SU-DHL-6 (cell line): ENCODE results near the gene PEX11A.
"Not testable (repeated sequence)": the region's sequence is repeated elsewhere in the genome, so short reads cannot be mapped to it uniquely, and the experiment has no call there.

Experiments used
- H2AFZ ChIP-seq: fragments of 200-600 bp; sonication (generic); 2 replicates; pipeline ENCODE4 v1.6.1; 2014; ENCODE audit warnings: low read depth, mild to moderate bottlenecking, moderate library complexity, mixed read lengths, antibody characterized with exemption, low read length; ENCODE audit not compliant: severe bottlenecking
- H3F3A ChIP-seq: fragments of 200-600 bp; shearing (Covaris generic); 2 replicates; pipeline ENCODE4 v1.6.0; 2016; ENCODE audit warnings: antibody characterized with exemption, mild to moderate bottlenecking; ENCODE audit not compliant: insufficient read depth
- H3K27ac ChIP-seq: fragments of 200-600 bp; sonication (generic); 2 replicates; pipeline ENCODE4 v1.5.1; 2016; ENCODE audit warnings: low read depth, mild to moderate bottlenecking, low read length, moderate library complexity, mixed read lengths
- H3K27me3 ChIP-seq: fragments of 200-600 bp; sonication (generic), shearing (Covaris generic); 2 replicates; pipeline ENCODE4 v1.6.0; 2014; ENCODE audit warnings: mild to moderate bottlenecking, low read length
- H3K36me3 ChIP-seq: fragments of 200-600 bp; sonication (generic); 2 replicates; pipeline ENCODE4 v1.6.1; 2014; ENCODE audit warnings: mild to moderate bottlenecking, low read length, mixed read lengths
- H3K4me2 ChIP-seq: fragments of 300-600, 200-600 bp; shearing (Covaris generic), sonication (generic); 2 replicates; pipeline ENCODE4 v1.6.0; 2014; ENCODE audit warnings: low read length, low read depth, mild to moderate bottlenecking; ENCODE audit not compliant: poor library complexity, severe bottlenecking
- H3K4me3 ChIP-seq: fragments of 200-600 bp; sonication (generic); 2 replicates; pipeline ENCODE4 v1.5.1; 2014; ENCODE audit warnings: antibody characterized with exemption, low read length, mild to moderate bottlenecking, mixed read lengths; ENCODE audit not compliant: insufficient read depth, poor library complexity, severe bottlenecking
- H3K79me2 ChIP-seq: fragments of 200-600 bp; sonication (generic); 2 replicates; pipeline ENCODE4 v1.6.1; 2014; ENCODE audit warnings: mild to moderate bottlenecking, low read length, moderate library complexity; ENCODE audit not compliant: insufficient read depth
- H3K9ac ChIP-seq: fragments of 200-600 bp; sonication (generic); 2 replicates; pipeline ENCODE4 v1.7.0; 2014; ENCODE audit warnings: mild to moderate bottlenecking, low read length
- H3K9me2 ChIP-seq: fragments of 200-600 bp; sonication (generic); replicated peaks from 2 replicates; pipeline ENCODE4 v1.6.1; 2014; ENCODE audit warnings: low read length; ENCODE audit not compliant: insufficient read depth
- H3K9me3 ChIP-seq: fragments of 200-600 bp; sonication (generic); 2 replicates; pipeline ENCODE4 v1.6.1; 2014; ENCODE audit warnings: low read length, mixed read lengths; ENCODE audit not compliant: insufficient read depth
- H4K20me1 ChIP-seq: fragments of 200-600 bp; sonication (generic); 2 replicates; pipeline ENCODE4 v1.6.1; 2014; ENCODE audit warnings: low read depth, mild to moderate bottlenecking, antibody characterized with exemption, low read length, moderate library complexity, mixed read lengths
- CTCF ChIP-seq: fragments of 200-600 bp; sonication (generic); IDR thresholded peaks from one replicate; pipeline ENCODE4 v1.5.1; 2017; ENCODE audit warnings: antibody characterized with exemption, mild to moderate bottlenecking, low read length, moderate library complexity; ENCODE audit not compliant: insufficient read depth, poor library complexity, severe bottlenecking
- EZH2phosphoT487 ChIP-seq: fragments of 200-600 bp; sonication (generic), shearing (Covaris generic); conservative IDR thresholded peaks from 2 replicates; pipeline ENCODE4 v1.6.1; 2018; ENCODE audit warnings: mild to moderate bottlenecking, antibody characterized with exemption, low read length, moderate library complexity, mixed read lengths

PEX11A gene

GRCh38 chr15:89695198-89695597 is 4.6 kb upstream of the PEX11A start:
- H3K9ac ChIP-seq: no peak overlapping the region
- no peak for TF ChIP-seq EZH2phosphoT487
- no peak for TF ChIP-seq CTCF
- H3K27ac ChIP-seq: no peak overlapping the region
- H3F3A ChIP-seq: 0 out of 2 replicates have a peak, but pooled peaks cover 5% of the 10 kb centered on the region
- no peak overlapping the region for H2AFZ ChIP-seq
- no peaks in the 10 kb centered on the region for H4K20me1 ChIP-seq
- no peaks in the 10 kb centered on the region for H3K36me3 ChIP-seq
- H3K4me3 ChIP-seq: no peak overlapping the region
- H3K27me3 ChIP-seq: no peaks in the 10 kb centered on the region
- peak overlapping the region; percentile 30 for H3K4me2 ChIP-seq
- no peaks in the 10 kb centered on the region for H3K9me3 ChIP-seq
- H3K9me2 ChIP-seq: no peaks in the 10 kb centered on the region
- H3K79me2 ChIP-seq: no peaks in the 10 kb centered on the region

- H4K20me1 ChIP-seq: no peaks in the 10 kb centered on the region
- no peak for TF ChIP-seq CTCF
- no peak for TF ChIP-seq EZH2phosphoT487
- 0 out of 2 replicates have a peak, but pooled peaks cover 5% of the 10 kb centered on the region for H3F3A ChIP-seq
- peak overlapping the region; percentile 65 for H2AFZ ChIP-seq
- H3K9ac ChIP-seq: no peak overlapping the region
- no peak overlapping the region for H3K4me3 ChIP-seq
- H3K36me3 ChIP-seq: no peaks in the 10 kb centered on the region
- H3K9me3 ChIP-seq: no peaks in the 10 kb centered on the region
- no peaks in the 10 kb centered on the region for H3K79me2 ChIP-seq
- peak overlapping the region; percentile 22 for H3K4me2 ChIP-seq
- H3K27ac ChIP-seq: peak overlapping the region; percentile 57
- no peaks in the 10 kb centered on the region for H3K9me2 ChIP-seq
- H3K27me3 ChIP-seq: no peaks in the 10 kb centered on the region
Observed at GRCh38 chr15:89693696-89694095, 3.1 kb upstream of the PEX11A start.

- Histone ChIP-seq H3K79me2 (no peaks in the 10 kb centered on the region), H3F3A (0 out of 2 replicates have a peak, but pooled peaks cover 5% of the 10 kb centered on the region), H3K4me3 (no peak overlapping the region), H3K36me3 (no peaks in the 10 kb centered on the region), H3K9me3 (no peaks in the 10 kb centered on the region), H3K9me2 (no peaks in the 10 kb centered on the region), H3K4me2 (peak overlapping the region; percentile 22), H2AFZ (peak overlapping the region; percentile 65), H3K27ac (peak overlapping the region; percentile 57; the same call in 1 of the 2 replicates), H3K9ac (no peak overlapping the region), H4K20me1 (no peaks in the 10 kb centered on the region), H3K27me3 (no peaks in the 10 kb centered on the region)
- TF ChIP-seq EZH2phosphoT487 (no peak), CTCF (no peak)
Observed at GRCh38 chr15:89693091-89693490, 2.5 kb upstream of the PEX11A start.

GRCh38 chr15:89689930-89690275 is 651 bp downstream of the PEX11A start:
- H3K27ac ChIP-seq, H3K9me3 ChIP-seq, H3K36me3 ChIP-seq, H3K9ac ChIP-seq, H3K79me2 ChIP-seq, H3K27me3 ChIP-seq, H3F3A ChIP-seq, H3K4me3 ChIP-seq, H2AFZ ChIP-seq, H4K20me1 ChIP-seq, H3K4me2 ChIP-seq, H3K9me2 ChIP-seq: not testable (repeated sequence)
